ENCODE results near the gene ICAM3. TPM values are rescaled to one million over a fixed set of nuclear protein-coding genes. Genes with fewer than 3 reads are reported as not detected.

The ICAM3 gene
- total and polyA plus RNA-seq, 10 of the 15 experiments (the other 5 are each of a cell fraction or from before 2014, with no cell fraction given), result 5.5 to 152 (median 90.7) TPM

- TF ChIP-seq E2F8 (IDR thresholded peaks at IDR 0.05; ENCODE audit: low read depth, partially characterized antibody) (no peak), MYC (IDR thresholded peaks at IDR 0.05; ENCODE audit: insufficient read depth, insufficient read length, insufficient replicate concordance, low read length, severe bottlenecking) (no peak), NRF1 (conservative IDR thresholded peaks at IDR 0.05; ENCODE audit: low read depth, low read length) (no peak), E4F1 (IDR thresholded peaks at IDR 0.05; ENCODE audit: borderline replicate concordance, partially characterized antibody) (no peak), EZH2 (IDR thresholded peaks at IDR 0.05; ENCODE audit: borderline replicate concordance, control insufficient read depth, low read depth, low read length) (no peak), PML (IDR thresholded peaks at IDR 0.05; ENCODE audit: low read length) (no peak), NFIC (IDR thresholded peaks at IDR 0.05; ENCODE audit: low read depth, low read length) (no peak), CREM (IDR thresholded peaks at IDR 0.05; ENCODE audit: low read depth) (no peak), BCLAF1 (IDR thresholded peaks at IDR 0.05) (no peak), MXI1 (IDR thresholded peaks at IDR 0.05; ENCODE audit: low read depth, low read length) (peak; percentile 73), NR2C2 (IDR thresholded peaks at IDR 0.05; ENCODE audit: borderline replicate concordance, control insufficient read depth, insufficient read length, low read depth) (no peak), SMC3 (IDR thresholded peaks at IDR 0.05; ENCODE audit: borderline replicate concordance, low read length) (no peak), EED (IDR thresholded peaks at IDR 0.05; ENCODE audit: low read depth) (no peak), SMARCA5 (IDR thresholded peaks at IDR 0.05) (0 out of 2 replicates have a peak, but pooled peaks have one; percentile 20), GATAD2B (conservative IDR thresholded peaks at IDR 0.05; ENCODE audit: low read depth) (peak; percentile 92), USF1 (IDR thresholded peaks at IDR 0.05; ENCODE audit: borderline replicate concordance, extremely low read length, insufficient read depth, low read depth, low read length) (no peak), PAX8 (IDR thresholded peaks at IDR 0.05) (no peak), HDAC6 (IDR thresholded peaks at IDR 0.05; ENCODE audit: unreplicated experiment) (no peak), SMAD1 (IDR thresholded peaks at IDR 0.05; ENCODE audit: low read depth, partially characterized antibody) (no peak), SIN3A (IDR thresholded peaks at IDR 0.05; ENCODE audit: low read depth, low read length) (0 out of 2 replicates have a peak, but pooled peaks have one; percentile 66), HCFC1 (IDR thresholded peaks at IDR 0.05; ENCODE audit: low read length) (no peak), RELA (IDR thresholded peaks at IDR 0.05; ENCODE audit: borderline replicate concordance, partially characterized antibody) (no peak)
Measured at GRCh38 chr19:10295305-10295846, 44.0 kb downstream of the ICAM3 start (continued).
